ENCODE results near the gene SSTR3. TPM values are rescaled to one million over a fixed set of nuclear protein-coding genes. Genes with fewer than 3 reads are reported as not detected.
A peak's percentile ranks its signal among the peaks of the same experiment; 100 is the strongest.

Gene SSTR3
- total and polyA plus RNA-seq, 4 experiments from 2014 or later = 0.50 to 9.3 (median 4.8) TPM

DNA sequence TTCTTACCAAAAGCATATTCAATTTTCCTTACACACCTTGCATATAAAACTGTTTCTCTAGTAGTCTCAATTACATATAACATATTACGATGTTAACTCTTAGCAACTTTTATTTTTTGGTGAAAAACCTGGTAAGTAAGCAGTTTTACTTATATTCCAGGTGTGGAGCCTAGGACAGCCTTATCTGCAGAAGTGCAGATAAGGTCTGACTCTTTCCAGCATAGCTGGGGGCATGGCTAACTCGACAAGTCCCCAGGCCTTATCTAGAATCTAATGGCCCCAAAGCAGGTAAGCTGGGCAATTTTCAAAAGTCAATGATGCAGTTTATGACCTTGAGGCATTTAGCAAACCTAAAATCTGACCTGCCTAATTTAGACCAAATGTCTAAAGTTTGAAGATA is 20.1 kb downstream of the SSTR3 start:
- POLR2A ChIA-PET (ENCODE audit: partially characterized antibody) = interaction anchor here (0.8 to 3.6 kb wide), 6 partner anchors 8 to 50 kb away, joined by 3 to 18 read pairs (median 7); partner anchors contain the start of gene IL2RB
- no peak overlapping the region for H3K4me3 Mint-ChIP-seq

DNA sequence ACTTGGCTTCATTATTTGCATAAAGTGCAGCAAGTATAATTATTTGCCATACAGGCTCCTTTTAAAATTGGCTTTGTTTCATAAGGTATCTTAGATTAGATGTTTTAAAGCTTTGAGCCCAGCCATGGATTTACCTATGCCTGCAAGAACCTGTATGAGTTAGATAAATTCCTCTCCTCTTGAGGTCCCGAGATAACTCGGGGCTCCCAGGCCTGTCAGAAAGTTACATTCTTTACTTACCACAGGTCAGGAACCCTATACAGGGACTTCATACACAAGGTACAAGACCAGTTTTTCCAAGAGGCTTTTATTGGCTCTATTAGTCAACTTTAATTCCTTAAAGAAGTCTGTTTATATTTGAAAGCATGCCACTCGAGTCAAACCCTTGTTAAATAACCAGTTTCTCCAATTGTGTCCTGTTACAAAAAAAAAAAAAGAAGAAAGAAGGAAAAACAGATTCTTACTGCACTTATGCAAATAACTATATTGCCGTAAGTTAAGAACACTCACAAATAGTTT is 22.0 kb downstream of the SSTR3 start:
- Mint-ChIP-seq H3K4me1 (peaks cover 27 to 68% (median 44%) of the 10 kb centered on the region in 4 donors), H3K36me3 (no peaks in the 10 kb centered on the region), H3K27me3 (no peaks in the 10 kb centered on the region), H3K4me3 (no peak overlapping the region), H3K9me3 (no peaks in the 10 kb centered on the region), H3K27ac (no peak overlapping the region)
- Histone ChIP-seq H3K9me3 (ENCODE audit: control insufficient read depth in 1 of 2, low read length in 2 of 2) (no peaks in the 10 kb centered on the region), H3K4me3 (ENCODE audit: low read length in 2 of 2) (no peak overlapping the region), H3K4me1 (ENCODE audit: insufficient read depth, low read length) (peaks cover 64% of the 10 kb centered on the region), H3K27ac (ENCODE audit: low read depth, low read length) (no peak overlapping the region), H3K27me3 (ENCODE audit: insufficient read depth, low read length) (no peaks in the 10 kb centered on the region), H3K36me3 (ENCODE audit: insufficient read depth, low read length) (no peaks in the 10 kb centered on the region)
- no peak for DNase-seq
- ChIA-PET POLR2A (ENCODE audit: partially characterized antibody) (interaction anchor here (0.6 to 1.7 kb wide), 2 partner anchors 26 to 42 kb away, joined by 3 to 5 read pairs; no protein-coding TSS in a partner anchor), CTCF (ENCODE audit: partially characterized antibody) (interaction anchor here (0.8 to 2.3 kb wide), 2 partner anchors 9 to 112 kb away, joined by 3 to 10 read pairs; no protein-coding TSS in a partner anchor)
- intact Hi-C loops (cut with micrococcal nuclease) = loop anchor here (10.0 kb wide), 1 partner anchor 336 kb away; no protein-coding TSS in a partner anchor

More for the DNA sequence above, 20.1 kb downstream of the SSTR3 start:
- Mint-ChIP-seq H3K9me3 (no peaks in the 10 kb centered on the region), H3K4me1 (peaks cover 14 to 55% (median 33%) of the 10 kb centered on the region in 4 donors), H3K27me3 (no peaks in the 10 kb centered on the region), H3K27ac (peak overlapping the region in 1 of 7 donors; percentile 42), H3K36me3 (no peaks in the 10 kb centered on the region)
- Histone ChIP-seq H3K4me1 (ENCODE audit: insufficient read depth, low read length) (peaks cover 53% of the 10 kb centered on the region), H3K36me3 (ENCODE audit: insufficient read depth, low read length) (no peaks in the 10 kb centered on the region), H3K4me3 (ENCODE audit: low read length in 2 of 2) (no peak overlapping the region), H3K9me3 (ENCODE audit: control insufficient read depth in 1 of 2, low read length in 2 of 2) (no peaks in the 10 kb centered on the region), H3K27me3 (ENCODE audit: insufficient read depth, low read length) (no peaks in the 10 kb centered on the region), H3K27ac (ENCODE audit: low read depth, low read length) (no peak overlapping the region)
- CTCF ChIA-PET (ENCODE audit: partially characterized antibody) = interaction anchor here (1.3 to 2.2 kb wide), 5 partner anchors 25 to 114 kb away, joined by 3 to 8 read pairs (median 5); no protein-coding TSS in a partner anchor
- DNase-seq = no peak
- intact Hi-C loops (cut with micrococcal nuclease) = loop anchor here (10.0 kb wide), 1 partner anchor 337 kb away; no protein-coding TSS in a partner anchor

DNA sequence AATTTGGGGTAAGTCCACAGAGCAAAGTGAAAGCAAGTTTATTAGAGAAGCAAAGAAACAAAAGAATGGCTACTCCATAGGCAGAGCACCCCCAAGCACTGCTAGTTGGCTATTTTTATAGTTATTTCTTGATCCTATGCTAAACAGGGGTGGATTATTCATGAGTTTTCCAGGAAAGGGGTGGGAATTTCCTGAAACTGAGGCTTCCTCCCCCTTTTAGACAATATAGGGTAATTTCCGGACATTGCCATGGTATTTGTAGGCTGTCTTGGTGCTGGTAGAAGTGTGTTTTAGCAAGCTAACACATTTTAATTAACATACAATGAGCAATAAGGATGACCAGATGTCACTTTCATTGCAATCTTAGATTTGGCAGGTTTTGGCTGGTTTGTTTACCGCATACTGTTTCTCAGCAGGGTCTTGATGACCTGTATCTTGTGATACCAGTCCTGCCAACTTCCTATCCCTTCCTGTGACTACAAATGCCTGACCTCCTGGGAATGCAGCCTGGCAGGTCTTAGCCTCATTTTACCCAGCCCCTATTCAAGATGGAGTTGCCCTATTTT is 23.3 kb downstream of the SSTR3 start:
- no peaks in the 10 kb centered on the region for H3K36me3 Mint-ChIP-seq
- H3K4me1 ChIP-seq (ENCODE audit: insufficient read depth, low read length) = peaks cover 67% of the 10 kb centered on the region
- POLR2A ChIA-PET (ENCODE audit: partially characterized antibody) = interaction anchor here (1.7 kb wide), 1 partner anchor 40 kb away, joined by 5 read pairs; no protein-coding TSS in a partner anchor
- peak overlapping the region in 2 of 8 donors; percentile 15 to 43 for H3K4me3 Mint-ChIP-seq
- no peak for DNase-seq
- no peak overlapping the region for H3K27ac ChIP-seq (ENCODE audit: low read depth, low read length)
- H3K27me3 ChIP-seq (ENCODE audit: insufficient read depth, low read length) = no peaks in the 10 kb centered on the region
- CTCF ChIA-PET (ENCODE audit: partially characterized antibody) = interaction anchor here (2.3 kb wide), 1 partner anchor 11 kb away, joined by 10 read pairs; no protein-coding TSS in a partner anchor
- intact Hi-C loops (cut with micrococcal nuclease) = no loop called here
- peak overlapping the region in 1 of 7 donors; percentile 18 for H3K27ac Mint-ChIP-seq
- no peak overlapping the region for H3K4me3 ChIP-seq (ENCODE audit: low read length in 2 of 2)
- no peaks in the 10 kb centered on the region for H3K27me3 Mint-ChIP-seq
- no peaks in the 10 kb centered on the region for H3K36me3 ChIP-seq (ENCODE audit: insufficient read depth, low read length)
- peaks cover 26 to 63% (median 43%) of the 10 kb centered on the region in 4 donors for H3K4me1 Mint-ChIP-seq
- no peaks in the 10 kb centered on the region for H3K9me3 Mint-ChIP-seq
- H3K9me3 ChIP-seq (ENCODE audit: control insufficient read depth in 1 of 2, low read length in 2 of 2) = no peaks in the 10 kb centered on the region

DNA sequence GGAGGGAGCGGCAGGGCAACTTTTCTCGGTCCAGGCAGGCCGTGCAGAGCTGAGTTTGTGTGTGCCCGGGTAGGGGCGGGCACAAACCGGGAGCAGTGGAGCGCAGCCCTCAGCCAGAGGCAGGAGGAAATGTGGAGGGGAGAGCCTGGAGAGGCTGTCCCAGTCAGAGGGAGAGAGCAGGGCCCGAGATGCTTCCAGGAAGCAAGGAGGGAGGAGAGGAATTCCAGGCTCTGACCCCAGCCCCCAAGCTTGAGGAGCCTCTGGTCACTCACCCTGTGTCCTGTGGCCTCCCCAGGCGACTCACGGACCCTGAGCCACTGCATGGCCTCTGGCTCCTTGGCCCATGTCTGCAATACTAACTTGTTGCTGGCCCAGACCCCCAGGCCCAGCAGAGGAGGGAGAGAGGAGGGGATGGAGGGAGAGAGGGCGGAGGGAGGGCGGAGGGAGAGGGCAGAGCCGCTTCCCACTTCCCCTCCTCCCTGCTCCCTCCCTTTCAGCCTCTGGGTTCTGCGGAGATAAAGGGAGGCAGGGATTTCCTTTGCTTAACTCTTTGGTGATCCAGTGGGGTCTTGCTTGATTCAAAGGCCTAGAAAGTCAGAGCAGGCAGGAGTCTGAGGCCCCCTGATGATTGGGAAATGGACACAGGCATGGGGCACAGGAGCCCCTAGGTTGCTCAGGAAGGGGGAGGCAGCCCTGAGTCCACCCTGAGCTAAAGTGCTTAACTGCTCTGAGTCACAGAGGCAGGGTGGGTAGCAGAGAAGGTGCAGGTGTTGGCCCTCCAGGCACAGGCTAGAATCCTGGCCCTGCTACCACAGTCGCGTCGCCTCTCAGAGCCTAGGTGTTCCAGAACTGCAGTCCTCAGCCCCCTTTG is 24.2 kb downstream of the SSTR3 start, which contains the start of gene C1QTNF6:
Gene C1QTNF6 (minus strand): TSS at position 357 of the 871 bp plus-strand sequence. CDS start 34 bp downstream, at position 323.
- no peaks in the 10 kb centered on the region for H3K36me3 Mint-ChIP-seq
- H3K4me3 ChIP-seq (ENCODE audit: low read length in 2 of 2) = no peak within 1 kb of the TSS
- H3K4me1 Mint-ChIP-seq = peaks cover 24 to 62% (median 40%) of the 10 kb centered on the region in 4 donors
- H3K27me3 ChIP-seq (ENCODE audit: insufficient read depth, low read length) = no peaks in the 10 kb centered on the region
- H3K27ac ChIP-seq (ENCODE audit: low read depth, low read length) = no peak within 1 kb of the TSS
- no peaks in the 10 kb centered on the region for H3K9me3 ChIP-seq (ENCODE audit: control insufficient read depth in 1 of 2, low read length in 2 of 2)
- POLR2A ChIA-PET (ENCODE audit: partially characterized antibody) = interaction anchor here (1.7 to 3.4 kb wide), 7 partner anchors 10 to 66 kb away, joined by 5 to 26 read pairs (median 9); partner anchors contain the start of genes IL2RB and RAC2
- CTCF ChIA-PET (ENCODE audit: partially characterized antibody) = interaction anchor here (1.5 kb wide), 1 partner anchor 10 kb away, joined by 6 read pairs; no protein-coding TSS in a partner anchor
- H3K4me1 ChIP-seq (ENCODE audit: insufficient read depth, low read length) = peaks cover 66% of the 10 kb centered on the region
- intact Hi-C loops (cut with micrococcal nuclease) = loop anchor here (2.0 kb wide), 1 partner anchor 25 kb away; no protein-coding TSS in a partner anchor
- peak within 1 kb of the TSS in 2 of 7 donors; percentile 32 to 74 for H3K27ac Mint-ChIP-seq
- no peaks in the 10 kb centered on the region for H3K9me3 Mint-ChIP-seq
- DNase-seq = no peak
- H3K27me3 Mint-ChIP-seq = no peaks in the 10 kb centered on the region
- no peaks in the 10 kb centered on the region for H3K36me3 ChIP-seq (ENCODE audit: insufficient read depth, low read length)
- H3K4me3 Mint-ChIP-seq = peak within 1 kb of the TSS in 4 of 8 donors; percentile 14 to 43 (median 29)

DNA sequence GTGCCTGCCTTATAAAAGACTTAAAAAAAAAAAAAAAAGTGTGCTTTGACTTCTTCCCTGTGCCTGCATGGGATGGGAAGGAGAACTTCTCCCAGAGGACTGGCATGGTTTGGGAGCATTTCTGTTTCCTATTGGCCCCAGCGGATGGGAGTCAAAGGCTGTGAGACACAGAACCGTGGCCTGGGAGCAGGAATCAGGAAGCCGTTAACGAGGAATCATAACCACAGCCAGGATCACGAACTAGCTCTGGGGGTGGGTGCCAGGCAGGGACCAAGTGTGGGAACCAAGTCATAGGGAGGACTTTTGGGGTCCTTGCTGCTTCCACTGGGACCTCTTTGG is 24.8 kb downstream of the SSTR3 start:
- Histone ChIP-seq H3K36me3 (ENCODE audit: insufficient read depth, low read length) (no peaks in the 10 kb centered on the region), H3K27ac (ENCODE audit: low read depth, low read length) (no peak overlapping the region), H3K27me3 (ENCODE audit: insufficient read depth, low read length) (no peaks in the 10 kb centered on the region), H3K4me1 (ENCODE audit: insufficient read depth, low read length) (peaks cover 61% of the 10 kb centered on the region), H3K9me3 (ENCODE audit: control insufficient read depth in 1 of 2, low read length in 2 of 2) (no peaks in the 10 kb centered on the region), H3K4me3 (ENCODE audit: low read length in 2 of 2) (no peak overlapping the region)
- H3K27ac Mint-ChIP-seq = peak overlapping the region in 2 of 7 donors; percentile 32 to 74
- CTCF ChIA-PET (ENCODE audit: partially characterized antibody) = interaction anchor here (1.0 to 1.5 kb wide), 2 partner anchors 10 to 210 kb away, joined by 3 to 6 read pairs; no protein-coding TSS in a partner anchor
- peak overlapping the region in 4 of 8 donors; percentile 14 to 29 (median 24) for H3K4me3 Mint-ChIP-seq
- no peaks in the 10 kb centered on the region for H3K27me3 Mint-ChIP-seq
- no peaks in the 10 kb centered on the region for H3K36me3 Mint-ChIP-seq
- intact Hi-C loops (cut with micrococcal nuclease) = loop anchor here (2.0 kb wide), 1 partner anchor 25 kb away; no protein-coding TSS in a partner anchor
- POLR2A ChIA-PET (ENCODE audit: partially characterized antibody) = interaction anchor here (1.8 to 3.4 kb wide), 7 partner anchors 10 to 65 kb away, joined by 6 to 26 read pairs (median 9); partner anchors contain the start of genes IL2RB and RAC2
- H3K4me1 Mint-ChIP-seq = peaks cover 24 to 57% (median 38%) of the 10 kb centered on the region in 4 donors
- no peak for DNase-seq
- no peaks in the 10 kb centered on the region for H3K9me3 Mint-ChIP-seq

DNA sequence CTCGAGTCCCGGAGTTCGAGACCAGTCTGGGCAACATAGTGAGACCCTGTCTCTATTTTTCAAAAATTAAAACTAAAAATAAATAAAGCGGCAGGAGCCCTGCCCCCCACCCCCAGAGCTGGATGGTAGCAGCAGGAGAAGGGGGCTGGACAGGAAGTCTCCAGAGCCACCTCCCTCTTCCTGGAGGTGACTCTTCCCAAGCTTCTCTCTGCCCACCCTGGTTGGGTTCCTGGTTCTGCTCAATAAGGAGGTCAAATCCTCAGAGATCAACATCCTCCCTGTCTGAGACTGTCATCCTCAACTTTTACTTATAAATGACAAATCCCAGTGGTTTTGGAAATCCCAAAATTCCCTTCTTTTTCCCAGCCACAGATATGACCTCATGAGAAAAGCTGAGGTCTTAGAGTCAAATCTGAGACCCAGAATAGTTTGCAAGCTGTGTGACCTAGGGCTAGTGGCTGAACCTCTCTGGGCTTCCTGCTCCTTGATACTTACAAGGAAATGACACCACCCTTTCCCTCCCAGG is 25.2 kb downstream of the SSTR3 start:
- H3K4me3 ChIP-seq (ENCODE audit: low read length in 2 of 2) = no peak overlapping the region
- H3K9me3 ChIP-seq (ENCODE audit: control insufficient read depth in 1 of 2, low read length in 2 of 2) = no peaks in the 10 kb centered on the region
- H3K36me3 Mint-ChIP-seq = no peaks in the 10 kb centered on the region
- no peak for DNase-seq
- no peaks in the 10 kb centered on the region for H3K9me3 Mint-ChIP-seq
- H3K4me1 ChIP-seq (ENCODE audit: insufficient read depth, low read length) = peaks cover 61% of the 10 kb centered on the region
- ChIA-PET CTCF (ENCODE audit: partially characterized antibody) (interaction anchor here (0.6 to 1.5 kb wide), 4 partner anchors 11 to 209 kb away, joined by 3 to 6 read pairs (median 4); no protein-coding TSS in a partner anchor), POLR2A (ENCODE audit: partially characterized antibody) (interaction anchor here (0.8 to 3.4 kb wide), 13 partner anchors 8 to 66 kb away, joined by 3 to 26 read pairs (median 6); partner anchors contain the start of genes IL2RB and RAC2)
- intact Hi-C loops (cut with micrococcal nuclease) = loop anchor here (2.0 kb wide), 1 partner anchor 24 kb away; no protein-coding TSS in a partner anchor
- no peak overlapping the region for H3K27ac ChIP-seq (ENCODE audit: low read depth, low read length)
- H3K36me3 ChIP-seq (ENCODE audit: insufficient read depth, low read length) = no peaks in the 10 kb centered on the region
- no peaks in the 10 kb centered on the region for H3K27me3 Mint-ChIP-seq
- peak overlapping the region in 5 of 7 donors; percentile 73 to 95 (median 92) for H3K27ac Mint-ChIP-seq
- no peaks in the 10 kb centered on the region for H3K27me3 ChIP-seq (ENCODE audit: insufficient read depth, low read length)
- H3K4me1 Mint-ChIP-seq = peaks cover 24 to 56% (median 38%) of the 10 kb centered on the region in 4 donors
- H3K4me3 Mint-ChIP-seq = peak overlapping the region in 3 of 8 donors; percentile 79 to 87 (median 83)

Data from CD4-positive, alpha-beta memory T cell (primary cell).